Muscle of arm (tissue), 12 donors: ENCODE data around the gene RXRG. TPM values are rescaled to one million over a fixed set of nuclear protein-coding genes. Genes with fewer than 3 reads are reported as not detected.

ENCODE experiments used
- DNase-seq: peaks from one replicate; pipeline ENCODE4 v3.0.0-alpha.2; 2013
- polyA plus RNA-seq, 12 donors: library from polyadenylated mRNA; unstranded; fragments of 120-200 nt; gene quantifications; one replicate each; pipeline ENCODE4 v1.2.1, GENCODE V29; 2013; ENCODE audit not compliant: insufficient read length in 12 of 12

RXRG gene
- polyA plus RNA-seq, 12 donors, result 30.4 to 68.1 (median 56.0) TPM; not detected in 1

GRCh38 chr1:165415068-165415467, 29.9 kb downstream of the RXRG start:
- no peak for DNase-seq

GRCh38 chr1:165414620-165415019, 30.3 kb downstream of the RXRG start:
- DNase-seq, result no peak

- DNase-seq, result no peak
These were observed 33.5 kb downstream of the RXRG start for GRCh38 chr1:165411396-165411795.

GRCh38 chr1:165409657-165410358, 35.1 kb downstream of the RXRG start:
- DNase-seq, result no peak

- no peak for DNase-seq
These were observed 36.4 kb downstream of the RXRG start for GRCh38 chr1:165408518-165408917.

GRCh38 chr1:165407398-165407797, 37.5 kb downstream of the RXRG start:
- no peak for DNase-seq

GRCh38 chr1:165403835-165404482, 41.0 kb downstream of the RXRG start:
- no peak for DNase-seq

- no peak for DNase-seq
These were observed 42.3 kb downstream of the RXRG start for GRCh38 chr1:165402517-165403111.

- no peak for DNase-seq
These were observed 47.0 kb downstream of the RXRG start for GRCh38 chr1:165397944-165398343.

- no peak for DNase-seq
These were observed 49.0 kb downstream of the RXRG start for GRCh38 chr1:165395901-165396300.

- DNase-seq, result no peak
These were observed 49.4 kb downstream of the RXRG start for GRCh38 chr1:165395478-165395877.

GRCh38 chr1:165392634-165393571, 52.0 kb downstream of the RXRG start:
- peak; percentile 92 for DNase-seq

GRCh38 chr1:165389609-165390008, 55.3 kb downstream of the RXRG start:
- no peak for DNase-seq

GRCh38 chr1:165387961-165388360, 57.0 kb downstream of the RXRG start:
- no peak for DNase-seq

GRCh38 chr1:165387505-165387904, 57.4 kb downstream of the RXRG start:
- DNase-seq, result no peak

- DNase-seq, result no peak
These were observed 61.1 kb downstream of the RXRG start for GRCh38 chr1:165383599-165384405.

- DNase-seq, result peak; percentile 73
These were observed 61.9 kb downstream of the RXRG start for GRCh38 chr1:165383067-165383466.

- no peak for DNase-seq
These were observed 63.0 kb downstream of the RXRG start for GRCh38 chr1:165381745-165382505.

- no peak for DNase-seq
These were observed 68.1 kb downstream of the RXRG start for GRCh38 chr1:165376811-165377311.
